ENCODE measurements around the gene PRLHR.
A peak's percentile ranks its signal among the peaks of the same experiment; 100 is the strongest.

PRLHR gene

DNA sequence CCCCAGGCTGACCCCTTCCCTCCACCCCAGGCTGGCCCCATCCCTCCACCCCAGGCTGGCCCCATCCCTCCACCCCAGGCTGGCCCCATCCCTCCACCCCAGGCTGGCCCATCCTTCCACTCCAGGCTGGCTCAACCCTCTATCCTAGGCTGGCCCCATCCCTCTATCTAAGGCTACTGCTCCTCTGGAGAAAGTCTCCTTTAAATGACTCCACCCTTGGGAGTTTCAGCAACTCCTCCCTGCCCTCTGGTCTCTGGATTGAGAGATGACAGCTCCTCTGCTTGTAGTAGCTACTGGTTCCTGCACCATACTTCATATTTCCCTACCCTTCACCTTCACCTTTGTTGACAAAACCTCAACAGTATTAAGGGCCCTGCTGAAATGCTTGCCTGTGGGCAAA lies 8.5 kb downstream of the PRLHR start:
- DNase-seq, result no peak

DNA sequence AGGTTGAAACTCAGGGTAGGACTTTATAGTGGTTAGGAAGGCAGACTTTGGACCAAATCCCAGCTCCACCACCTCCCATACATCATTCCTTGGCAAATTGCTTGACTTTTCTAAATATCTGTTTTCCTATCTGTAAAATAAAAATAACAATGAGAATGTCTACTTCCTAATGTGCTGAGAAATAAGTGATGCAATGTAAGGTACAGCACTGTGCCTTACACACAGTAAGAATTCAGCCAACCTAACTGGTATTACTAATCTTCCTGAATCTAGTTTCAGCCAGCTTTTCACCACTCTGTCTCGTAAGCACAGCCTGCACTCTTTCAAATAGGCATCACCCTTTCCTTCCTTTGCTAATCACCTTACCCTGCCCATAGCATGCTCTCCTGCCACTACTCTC lies 9.7 kb downstream of the PRLHR start:
- no peak for DNase-seq

DNA sequence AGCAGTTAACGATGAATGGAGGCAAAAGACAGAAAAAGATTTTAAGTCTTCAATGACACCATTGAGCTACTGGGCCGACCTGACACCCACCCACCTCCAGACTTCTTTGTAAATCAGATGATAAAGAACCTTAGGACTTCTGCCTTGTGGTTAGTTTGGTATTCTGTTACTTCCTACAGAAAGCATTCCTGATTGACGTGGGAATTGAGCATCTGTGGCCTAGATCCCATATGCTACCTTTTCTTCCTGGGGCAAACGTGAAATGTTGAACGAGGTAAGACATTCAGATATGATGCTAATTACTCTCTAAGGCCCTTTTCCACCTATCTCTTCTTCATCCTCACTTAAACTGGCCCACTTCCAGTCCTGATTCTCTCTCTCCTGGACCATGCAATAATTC lies 10.2 kb downstream of the PRLHR start:
- no peak for DNase-seq

DNA sequence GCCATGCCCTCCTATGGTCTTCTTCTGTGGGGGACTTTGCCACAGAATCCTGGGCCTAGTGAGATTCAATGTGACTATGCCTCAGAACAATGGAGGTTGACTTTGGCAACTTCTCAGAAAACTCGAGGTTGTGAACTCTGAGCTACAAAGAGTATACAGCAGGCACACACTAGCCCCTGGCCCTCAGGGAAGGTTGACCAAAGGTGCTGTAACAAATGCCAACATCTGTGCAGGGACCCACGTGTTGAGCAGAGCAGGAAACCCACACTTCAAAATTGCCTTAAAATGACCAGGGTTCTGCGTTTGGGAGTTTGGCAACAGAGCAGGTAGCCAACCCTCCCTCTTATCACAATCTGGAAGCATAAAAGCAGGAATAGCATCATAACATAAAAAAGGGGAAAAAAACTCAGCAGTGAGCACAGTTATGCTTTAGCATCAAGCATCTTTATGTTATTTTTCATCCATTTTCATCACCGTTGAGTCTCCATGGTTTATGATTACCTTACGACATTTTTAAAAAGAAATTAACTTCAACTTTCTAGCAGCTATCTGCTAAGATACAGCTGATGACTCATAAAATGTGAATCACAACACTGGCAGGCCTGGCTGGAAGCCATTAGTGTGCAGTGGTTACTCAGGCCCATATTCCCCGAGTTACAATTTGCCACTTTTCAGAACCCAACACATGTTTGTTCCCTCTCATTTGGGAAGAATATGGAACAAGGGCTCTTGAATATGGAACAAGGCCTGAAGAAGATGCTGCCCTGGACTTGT lies 11.1 kb downstream of the PRLHR start:
- no peak for DNase-seq

DNA sequence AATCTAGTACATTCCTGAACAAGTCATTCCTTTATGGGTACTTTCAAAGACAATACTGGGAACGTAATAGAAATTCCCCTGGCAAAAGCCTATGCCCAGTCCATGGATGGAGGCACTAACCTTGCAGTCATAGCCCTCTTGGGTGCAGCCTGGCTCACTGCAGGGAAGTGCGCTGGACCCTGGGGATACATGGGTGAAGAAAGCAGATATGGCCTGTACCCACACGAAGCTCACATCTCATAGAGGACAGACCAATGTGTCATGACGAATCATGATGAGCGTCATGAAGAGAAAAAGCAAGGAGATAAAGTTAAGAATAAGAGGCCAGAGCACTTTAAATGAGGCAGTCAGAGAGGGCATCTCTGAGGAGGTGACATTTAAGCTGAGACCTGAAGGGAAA lies 11.8 kb downstream of the PRLHR start:
- DNase-seq, result no peak

DNA sequence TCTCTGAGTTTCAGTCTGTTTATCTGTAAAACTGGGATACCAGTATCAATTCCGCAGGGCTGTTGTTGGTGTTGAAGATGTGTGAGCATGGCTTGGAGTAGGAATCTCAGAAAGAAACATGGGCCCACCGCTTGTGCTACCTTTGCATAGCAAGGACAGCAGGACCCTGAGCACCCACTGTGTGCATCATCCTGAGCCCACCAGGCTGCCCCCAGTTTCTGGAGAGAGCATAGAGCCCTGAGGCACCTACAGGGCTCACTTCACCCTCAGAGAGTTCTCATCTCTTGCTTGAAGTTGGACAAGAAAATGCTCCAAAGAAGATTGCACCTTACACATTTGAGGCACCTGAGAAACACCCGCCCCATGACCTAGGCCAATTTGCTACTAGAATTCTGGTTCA lies 12.9 kb downstream of the PRLHR start:
- no peak for DNase-seq

DNA sequence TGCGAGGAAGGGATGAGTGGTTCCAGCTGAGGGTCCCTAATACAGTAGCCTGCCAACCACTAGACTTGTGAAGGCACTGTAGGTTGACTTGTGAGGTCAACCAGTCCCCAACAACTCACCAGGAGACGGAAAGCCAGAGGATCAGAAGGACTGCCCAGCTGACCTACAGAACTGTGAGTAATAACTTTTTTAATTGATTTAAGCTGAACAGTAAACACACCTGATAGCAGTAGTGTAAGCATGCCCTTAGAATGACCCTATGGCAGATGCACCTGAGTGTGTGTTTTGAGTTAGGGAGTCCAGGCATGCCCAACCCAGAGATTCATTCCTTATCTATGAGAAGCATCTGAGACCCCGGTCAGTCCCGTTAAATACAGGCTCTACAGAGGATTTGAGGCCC lies 14.1 kb downstream of the PRLHR start:
- DNase-seq, result no peak

DNA sequence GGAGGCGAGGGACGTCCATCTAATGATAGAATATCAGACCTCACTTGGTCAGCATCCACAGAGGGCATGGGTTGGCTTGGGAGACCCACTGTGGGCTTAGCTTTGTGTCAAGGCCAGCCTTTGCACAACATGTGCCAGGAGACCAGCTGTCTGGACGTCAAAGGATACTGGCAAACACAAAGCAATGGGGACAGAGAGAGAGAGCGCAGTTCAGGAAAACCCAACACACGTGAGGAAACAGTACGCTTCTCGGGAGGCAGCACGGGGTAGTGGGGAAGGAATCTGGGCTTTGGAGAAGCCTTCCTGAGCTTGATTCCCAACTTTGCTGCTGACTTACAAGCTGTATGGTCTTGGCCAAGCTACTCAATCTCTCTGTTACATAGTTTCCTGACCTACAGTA lies 14.7 kb downstream of the PRLHR start:
- DNase-seq, result no peak

DNA sequence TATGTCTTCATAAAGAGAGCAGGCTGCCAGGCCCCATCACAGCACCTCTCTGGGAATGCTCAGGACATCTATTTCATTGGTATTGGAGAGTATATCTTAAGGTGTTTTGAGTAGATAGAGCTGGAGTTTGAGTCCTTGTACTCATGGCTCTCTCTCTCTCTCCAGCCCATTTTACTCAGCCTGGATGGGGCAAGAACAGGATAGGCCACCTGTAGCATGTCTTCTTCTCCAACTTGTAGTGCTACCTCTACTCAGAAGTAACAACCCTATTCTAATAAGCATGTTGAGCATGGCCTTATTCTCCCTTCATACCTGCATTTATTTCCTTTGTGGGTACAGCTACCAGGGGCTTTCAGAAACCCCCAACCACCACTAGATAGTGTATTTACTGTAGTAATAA lies 21.9 kb downstream of the PRLHR start:
- DNase-seq, result no peak

DNA sequence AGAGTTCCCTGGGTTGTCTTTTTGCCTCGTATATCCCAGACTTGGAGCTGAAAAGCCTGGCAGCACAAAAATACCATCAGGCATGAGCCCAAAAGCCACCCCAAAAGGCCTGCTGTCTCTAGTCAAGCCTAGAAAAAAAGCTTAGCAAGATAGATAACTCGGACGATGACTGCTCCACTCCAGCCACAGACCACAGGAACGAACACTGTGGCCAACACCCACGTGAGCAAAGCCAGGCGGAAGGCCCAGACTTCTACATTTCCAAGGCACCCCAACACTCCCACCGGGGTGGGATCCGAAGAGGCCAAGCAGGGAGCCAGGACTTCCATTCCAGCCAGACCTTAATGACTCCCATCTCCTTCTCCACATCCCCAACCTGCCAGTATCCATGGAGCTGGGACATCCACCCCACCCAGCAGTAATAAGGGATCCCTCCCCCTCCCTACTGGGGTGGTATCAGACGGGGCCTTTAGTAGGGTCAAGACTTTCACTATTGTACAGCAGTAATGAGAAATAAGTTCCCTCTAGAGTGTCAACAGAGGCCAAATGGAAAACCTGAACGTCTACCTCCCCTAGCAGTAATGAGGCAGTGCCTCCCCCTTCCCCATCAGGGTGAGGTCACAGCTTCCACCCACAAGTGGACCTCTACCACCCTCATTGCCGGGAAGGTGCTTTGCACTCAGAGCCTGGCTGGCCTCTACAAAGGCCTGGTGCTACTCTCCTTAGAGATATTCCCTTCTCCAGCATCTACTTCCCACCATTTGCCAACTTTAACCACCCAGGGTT lies 23.0 kb downstream of the PRLHR start:
- no peak for DNase-seq

DNA sequence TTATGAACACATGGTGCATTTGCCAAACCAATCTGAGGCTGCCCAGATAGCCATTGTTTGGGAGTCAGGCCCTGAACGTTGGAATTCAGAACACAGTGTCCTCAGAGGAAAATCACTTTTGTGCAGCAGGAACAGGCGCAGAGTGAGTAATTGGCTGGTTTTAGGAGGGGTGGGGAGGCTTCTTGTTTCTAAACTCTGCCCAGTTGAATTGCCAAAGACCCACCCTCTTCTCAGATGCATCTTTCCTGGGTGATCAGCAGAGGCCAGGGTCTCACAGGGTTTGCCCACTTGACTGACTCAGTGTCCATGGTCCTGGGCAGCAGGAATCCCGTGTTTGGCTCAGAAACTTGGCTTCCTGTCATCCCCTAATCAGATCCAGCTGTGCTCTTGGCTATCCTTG lies 24.3 kb downstream of the PRLHR start:
- no peak for DNase-seq

DNA sequence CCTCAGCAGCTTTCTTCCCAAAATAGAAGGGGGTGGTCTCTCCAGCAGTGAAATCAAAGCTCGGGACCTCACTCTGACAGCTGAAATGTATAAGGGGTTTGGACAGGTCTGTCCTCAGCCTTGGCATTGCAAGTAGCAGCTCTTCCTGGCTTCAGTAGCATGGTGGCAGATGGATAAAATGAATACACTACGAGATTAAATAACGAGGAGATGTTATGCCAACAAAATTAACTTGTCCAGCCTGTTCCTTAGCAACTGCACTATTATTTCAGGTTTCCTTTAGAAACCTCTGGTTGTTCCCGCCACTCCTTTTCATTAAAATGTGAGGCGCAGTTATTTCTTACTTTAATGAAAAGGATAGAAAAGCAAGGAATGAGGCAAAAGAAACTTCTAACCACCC lies 24.9 kb downstream of the PRLHR start:
- no peak for DNase-seq

DNA sequence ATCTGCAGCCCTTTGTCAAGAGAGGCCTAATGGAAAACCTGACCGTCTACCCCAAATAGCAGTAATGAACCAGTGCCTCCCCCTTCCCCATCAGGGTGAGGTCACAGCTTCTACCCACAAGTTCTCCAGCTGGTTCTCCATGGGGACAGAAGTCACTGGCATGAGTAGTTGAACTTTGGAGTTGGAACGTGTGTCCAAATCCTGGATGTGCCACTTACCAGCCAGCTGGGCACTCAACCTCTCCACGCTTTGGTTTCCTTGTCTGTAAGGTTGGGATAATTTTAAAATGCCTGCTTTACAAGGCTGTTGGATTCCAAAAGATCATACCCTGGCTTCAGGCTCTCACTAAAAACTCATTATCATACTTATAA lies 25.6 kb downstream of the PRLHR start:
- DNase-seq, result no peak

DNA sequence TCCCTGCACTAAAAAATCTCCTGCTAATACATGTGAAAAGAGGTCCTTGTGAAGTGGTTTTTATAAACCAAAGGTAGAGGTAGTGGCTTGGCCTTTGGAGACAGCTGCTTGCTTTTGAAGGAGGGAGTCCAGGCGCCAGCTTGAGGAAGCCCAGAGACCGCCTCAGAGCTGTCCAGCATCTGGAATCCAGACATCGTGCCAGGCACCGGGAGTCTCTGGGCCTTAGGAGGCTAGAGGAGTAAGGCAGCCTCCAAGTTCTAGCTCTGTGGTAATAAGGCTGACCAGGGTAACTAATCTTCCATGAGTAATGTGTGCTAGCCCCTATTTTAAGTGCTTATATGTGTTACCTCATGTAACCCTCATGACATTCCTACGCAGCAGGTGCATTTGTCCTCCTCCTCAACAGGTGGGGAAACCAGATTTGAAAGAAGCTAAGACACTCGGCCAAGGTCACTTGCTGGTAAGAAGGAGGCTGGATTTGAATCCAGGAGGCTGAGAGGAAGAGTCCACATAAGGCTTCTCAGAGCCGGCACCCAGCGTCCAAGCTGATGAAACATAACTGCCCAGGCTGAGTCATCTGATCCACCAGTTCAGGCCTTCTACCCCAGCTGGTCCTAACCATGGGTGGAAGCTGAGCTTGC lies 26.1 kb downstream of the PRLHR start:
- no peak for DNase-seq

DNA sequence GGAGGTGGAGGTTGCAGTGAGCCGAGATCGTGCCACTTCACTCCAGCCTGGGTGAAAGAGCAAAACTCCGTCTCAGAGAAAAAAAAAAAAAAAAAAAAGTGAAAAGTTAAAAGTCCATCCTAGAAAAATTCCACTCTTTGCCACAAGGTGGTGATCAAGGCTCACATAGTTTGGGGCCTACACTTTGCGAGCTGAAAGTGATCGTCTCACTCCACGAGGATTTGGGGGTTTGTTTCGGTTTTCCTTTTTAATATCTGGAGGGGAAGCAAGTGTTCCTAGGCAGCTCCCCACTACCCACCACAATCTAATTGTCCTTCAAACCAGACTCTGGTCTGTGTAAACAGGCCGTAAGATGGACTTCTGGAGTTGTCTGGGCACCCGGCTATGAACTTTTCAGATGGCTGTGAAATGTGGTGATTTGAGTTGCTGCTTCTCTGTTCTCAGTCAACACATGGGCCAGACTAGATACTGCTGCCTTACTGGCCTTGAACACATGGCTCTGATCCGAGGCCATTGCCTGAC lies 27.1 kb downstream of the PRLHR start:
- DNase-seq, result peak; percentile 38

DNA sequence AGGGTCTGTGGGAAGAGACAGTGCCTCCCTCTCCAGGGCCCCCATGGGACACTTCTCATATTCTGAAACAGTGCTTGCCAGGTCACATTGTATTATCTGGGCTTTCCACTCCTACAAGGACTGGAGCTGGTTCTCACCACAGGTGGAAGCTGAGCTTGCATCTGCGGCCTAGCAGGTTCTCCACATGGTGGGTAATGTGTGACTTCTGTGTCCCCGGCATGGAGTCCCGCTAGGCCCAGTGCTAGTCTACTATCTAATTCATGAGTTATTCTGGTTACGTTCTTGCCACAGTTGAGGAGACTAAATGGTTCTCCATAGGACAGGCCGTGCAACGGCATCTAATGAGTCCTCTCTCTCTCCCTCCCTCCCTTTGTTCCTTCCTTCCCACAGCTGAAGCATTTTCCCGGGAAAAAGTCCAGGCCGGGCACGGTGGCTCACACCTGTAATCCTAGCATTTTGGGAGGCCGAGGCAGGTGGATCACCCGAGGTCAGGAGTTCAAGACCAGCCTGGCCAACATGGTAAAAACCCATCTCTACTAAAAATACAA lies 27.7 kb downstream of the PRLHR start:
- no peak for DNase-seq

DNA sequence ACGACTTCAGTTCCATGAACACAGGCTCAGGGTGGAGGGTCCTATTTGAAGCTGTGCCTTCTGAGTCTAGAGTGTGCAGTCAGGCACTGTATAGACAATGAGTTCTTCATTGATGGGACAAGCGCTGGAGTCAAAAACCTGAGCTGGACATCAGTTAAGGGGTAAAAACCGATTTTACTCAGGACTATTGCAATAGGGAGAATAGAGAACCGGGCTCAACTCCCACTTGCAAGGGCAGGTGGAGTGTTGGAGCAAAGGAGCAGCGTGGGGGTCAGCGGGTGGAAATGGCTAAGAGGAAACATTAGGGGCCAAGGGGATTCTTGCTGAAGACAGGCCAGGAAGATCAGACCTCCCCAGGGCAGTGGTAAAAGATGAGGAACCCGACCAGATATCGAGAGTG lies 28.5 kb downstream of the PRLHR start:
- no peak for DNase-seq

DNA sequence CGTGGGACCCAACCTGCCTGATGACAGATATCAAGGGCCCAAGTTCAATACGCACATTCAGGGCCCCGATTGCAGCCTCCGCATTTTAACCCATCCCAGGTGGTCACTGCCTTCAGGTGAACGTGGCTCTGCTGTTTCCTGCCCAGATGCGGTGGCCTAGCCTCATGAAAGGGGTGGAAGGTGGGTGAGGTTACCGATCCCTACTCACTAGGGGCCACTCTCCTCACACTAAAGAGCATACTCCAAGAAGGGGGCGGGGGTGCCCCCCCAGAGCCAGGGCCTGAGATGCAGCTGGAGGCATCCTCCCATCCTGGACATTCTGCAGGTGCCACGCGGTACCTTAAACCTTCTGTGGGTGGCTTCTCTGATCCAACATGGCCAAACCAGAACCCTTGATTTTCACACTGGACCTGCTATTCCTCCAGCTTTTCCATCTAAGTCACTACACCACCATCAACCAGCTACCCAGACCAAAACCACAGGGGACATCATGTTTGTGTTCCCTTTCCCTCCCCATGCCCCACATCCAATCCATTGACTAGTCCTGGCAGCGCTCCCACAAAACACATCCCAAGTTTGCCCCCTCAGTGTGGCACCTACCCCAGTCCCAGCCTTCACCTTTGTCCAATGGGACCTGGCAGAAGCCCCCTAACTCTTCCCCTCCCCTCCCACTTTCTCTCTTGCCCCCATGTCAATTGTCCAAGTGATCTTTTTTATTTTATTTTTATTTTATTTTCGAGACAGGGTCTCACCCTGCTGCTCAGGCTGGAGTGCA lies 30.0 kb downstream of the PRLHR start:
- no peak for DNase-seq

DNA sequence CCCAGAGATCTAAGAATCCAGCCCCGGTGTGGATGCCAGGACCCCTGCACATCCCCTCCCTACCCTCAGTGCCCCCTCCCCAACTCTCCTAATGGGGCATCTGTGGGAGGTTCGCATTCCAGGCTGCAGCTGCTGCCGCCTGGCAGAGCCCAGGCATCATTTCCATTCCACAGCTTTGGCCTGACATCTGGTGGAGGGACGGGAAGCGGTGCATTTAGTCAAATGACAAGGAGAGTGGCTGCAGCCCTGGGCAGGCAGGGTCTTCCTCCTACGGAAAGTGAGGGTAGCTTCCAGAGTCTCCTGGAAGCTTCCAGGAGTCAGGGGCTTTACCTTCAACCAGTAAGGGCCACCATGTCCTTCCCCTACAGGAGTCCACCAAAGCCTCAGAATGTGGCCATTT lies 30.8 kb downstream of the PRLHR start:
- no peak for DNase-seq

DNA sequence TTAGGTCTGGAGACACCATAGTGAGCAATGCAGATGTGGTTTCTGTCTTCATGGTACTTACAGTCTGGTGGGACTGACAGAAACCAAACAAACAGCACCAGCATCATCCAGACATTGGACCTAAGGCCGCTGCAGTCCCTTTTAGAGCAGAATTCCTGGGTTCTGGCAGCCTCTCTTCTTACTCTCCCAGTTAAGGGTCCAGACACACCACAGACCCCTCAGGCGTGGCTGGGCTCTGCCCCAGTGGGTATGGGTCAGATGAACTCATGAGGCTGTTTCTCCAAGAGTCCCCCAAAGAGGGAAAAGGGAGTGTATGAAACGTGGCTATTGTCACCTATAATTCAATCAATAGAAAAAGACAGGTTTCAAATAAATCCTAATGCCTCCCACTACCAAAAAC lies 31.3 kb downstream of the PRLHR start:
- DNase-seq, result no peak

DNA sequence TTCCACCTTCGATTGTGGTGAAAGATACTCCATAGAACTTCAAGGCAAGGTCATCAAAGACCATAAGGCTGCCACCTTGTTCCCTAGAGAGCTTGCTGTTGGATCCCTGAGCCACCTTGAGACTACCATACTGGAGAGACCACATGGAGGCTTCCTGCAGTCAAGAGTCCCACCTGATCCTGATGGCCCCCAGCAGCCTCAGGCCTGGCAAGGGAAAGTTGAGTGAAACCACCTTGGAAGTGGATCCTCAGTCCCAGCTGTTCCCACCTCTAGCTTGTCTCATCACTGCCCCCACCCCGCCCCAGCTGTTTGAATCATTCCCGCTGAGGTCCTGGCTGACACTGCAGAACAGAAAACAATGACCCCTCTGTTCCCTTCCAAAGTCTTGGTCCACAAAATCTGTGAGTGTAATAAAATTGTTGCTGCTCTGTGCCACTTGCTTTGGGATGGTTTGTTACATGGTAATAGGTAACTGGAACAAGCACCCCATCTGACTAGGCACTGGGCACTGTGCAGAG lies 32.0 kb downstream of the PRLHR start:
- DNase-seq, result no peak

DNA sequence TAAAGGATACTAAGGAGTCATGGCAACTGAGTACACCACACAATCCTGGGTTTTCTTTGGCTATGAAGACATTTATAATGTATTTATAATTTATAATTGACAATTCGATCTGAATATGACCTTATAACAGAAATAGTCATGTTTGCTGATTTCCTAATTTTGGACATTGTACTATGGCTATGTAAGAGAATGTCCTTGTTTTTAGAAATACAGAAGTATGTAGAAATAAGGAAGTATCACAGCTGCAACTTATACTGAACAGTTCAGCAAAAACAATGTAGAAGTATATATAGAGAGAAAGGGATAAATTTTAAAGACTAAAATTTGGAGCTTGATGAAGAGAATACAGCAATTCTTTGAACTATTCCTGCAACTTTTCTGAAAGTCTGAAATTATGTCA lies 32.6 kb downstream of the PRLHR start:
- no peak for DNase-seq

DNA sequence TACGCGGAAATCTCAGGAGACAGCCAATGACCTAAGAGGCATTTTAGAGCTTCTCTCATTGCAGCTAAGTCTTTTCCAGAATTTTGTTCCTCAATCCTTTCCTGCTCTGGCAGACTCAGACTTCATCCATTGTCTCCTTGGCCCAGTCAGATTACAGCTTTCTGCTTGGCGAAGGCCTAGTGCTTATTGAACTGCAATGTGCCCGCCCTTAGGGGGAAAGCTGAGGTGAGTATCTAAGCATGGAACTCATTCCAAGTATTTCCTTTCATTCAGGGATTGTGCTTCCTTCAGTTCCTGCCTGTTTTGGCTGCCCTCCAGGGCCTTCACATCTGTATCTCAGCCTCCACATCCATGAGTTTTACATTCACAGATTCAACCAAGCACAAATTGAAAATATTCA lies 37.5 kb downstream of the PRLHR start:
- DNase-seq, result no peak

Data from activated CD4-positive, CD25-positive, alpha-beta regulatory T cell treated with anti-CD3 and anti-CD28 coated beads, Interleukin-2, amount 50 U/mL, for 72 hours (primary cell).